ENCODE data around the gene LRRC59. TPM values are rescaled to one million over a fixed set of nuclear protein-coding genes. Genes with fewer than 3 reads are reported as not detected.
"Not testable (repeated sequence)": the region's sequence is repeated elsewhere in the genome, so short reads cannot be mapped to it uniquely, and the experiment has no call there.

The LRRC59 gene
- polyA plus RNA-seq, 1 donor from 2014 or later: 67.2 TPM

DNA sequence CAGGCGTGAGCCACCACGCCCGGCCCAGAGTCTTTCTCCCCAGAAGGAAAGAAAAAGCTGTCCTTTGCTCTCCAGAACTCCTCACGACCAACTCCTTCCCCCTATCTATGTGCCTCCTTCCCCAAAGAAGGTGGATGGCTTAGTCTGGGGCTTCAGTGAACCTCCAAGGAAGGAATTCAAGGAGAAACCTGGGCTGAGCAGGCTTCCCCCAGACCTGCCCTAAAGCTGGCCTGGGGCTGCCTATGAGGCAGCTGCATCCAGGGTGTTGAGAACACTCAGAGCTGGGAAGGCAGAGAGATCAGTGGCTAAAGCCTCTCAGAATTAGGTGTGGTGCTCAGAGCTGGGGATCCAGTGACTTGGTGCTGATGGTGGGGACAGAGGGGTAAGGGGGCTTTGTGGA is 32.5 kb upstream of the LRRC59 start:
- Histone ChIP-seq H3K27ac (ENCODE audit: low read length) (no peak overlapping the region), H3K9me2 (ENCODE audit: insufficient read depth, low read length) (no peaks in the 10 kb centered on the region), H3K4me3 (ENCODE audit: low read length) (no peak overlapping the region), H4K20me1 (ENCODE audit: insufficient read depth) (no peaks in the 10 kb centered on the region), H3K79me2 (replicated peaks; ENCODE audit: insufficient read depth, low read length) (no peaks in the 10 kb centered on the region), H3K27me3 (ENCODE audit: insufficient read depth, low read depth, low read length) (peaks cover 7% of the 10 kb centered on the region), H3K9me3 (ENCODE audit: low read length) (no peaks in the 10 kb centered on the region), H2AFZ (ENCODE audit: low read depth, low read length) (no peak overlapping the region), H3K4me2 (ENCODE audit: low read length) (no peak overlapping the region), H3K9ac (ENCODE audit: low read length) (no peak overlapping the region), H3F3A (ENCODE audit: insufficient read depth, low read length, poor library complexity, severe bottlenecking) (no peaks in the 10 kb centered on the region), H3K36me3 (ENCODE audit: insufficient read depth, low read length) (no peaks in the 10 kb centered on the region)
- TF ChIP-seq CTCF (IDR thresholded peaks at IDR 0.05; ENCODE audit: poor library complexity, severe bottlenecking): no peak
- TF ChIP-seq EP300 (conservative IDR thresholded peaks at IDR 0.05; ENCODE audit: poor library complexity, severe bottlenecking): no peak
- TF ChIP-seq TAF1 (IDR thresholded peaks at IDR 0.05; ENCODE audit: low read depth): no peak
- TF ChIP-seq POLR2AphosphoS5 (IDR thresholded peaks at IDR 0.05): no peak
- no peak for TF ChIP-seq SMC3 (conservative IDR thresholded peaks at IDR 0.05; ENCODE audit: poor library complexity)
- no peak for TF ChIP-seq REST (IDR thresholded peaks at IDR 0.05; ENCODE audit: borderline replicate concordance)
- no peak for TF ChIP-seq MXI1 (conservative IDR thresholded peaks at IDR 0.05; ENCODE audit: poor library complexity, severe bottlenecking)
- no peak for TF ChIP-seq EZH2 (IDR thresholded peaks at IDR 0.05; ENCODE audit: borderline replicate concordance, insufficient read depth, low read length, poor library complexity, severe bottlenecking)
- TF ChIP-seq RAD21 (conservative IDR thresholded peaks at IDR 0.05): no peak

DNA sequence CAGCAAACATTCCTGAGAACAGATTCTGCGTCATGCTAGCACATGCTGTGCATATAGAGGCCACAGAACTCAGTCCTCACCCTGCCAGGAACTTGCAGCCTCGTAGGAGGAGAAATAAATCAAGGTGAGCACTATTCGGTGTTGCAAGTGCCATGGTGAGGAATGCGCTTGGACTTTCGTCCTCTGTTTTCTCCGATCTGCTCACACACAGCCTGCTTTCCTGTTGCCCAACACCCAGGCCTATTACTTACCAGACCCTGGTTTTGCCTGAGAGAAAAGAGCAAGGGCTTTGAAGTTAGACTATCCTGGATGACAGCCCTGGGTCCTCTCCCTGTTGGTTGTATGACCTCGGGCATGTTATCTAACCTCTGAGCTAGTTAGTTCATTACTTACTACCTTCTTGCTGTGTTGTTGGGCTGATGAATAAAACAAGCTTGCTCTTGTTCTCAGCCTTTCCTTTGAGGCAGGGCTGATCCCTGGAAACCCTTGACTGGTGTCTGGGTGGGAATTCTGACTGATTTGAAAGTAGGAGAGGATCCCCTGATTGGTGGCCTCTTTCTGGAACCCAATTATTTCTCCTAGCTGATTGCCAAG is 31.6 kb upstream of the LRRC59 start:
- Histone ChIP-seq H3K36me3 (ENCODE audit: insufficient read depth, low read length) (no peaks in the 10 kb centered on the region), H3K9ac (ENCODE audit: low read length) (no peak overlapping the region), H3K79me2 (replicated peaks; ENCODE audit: insufficient read depth, low read length) (no peaks in the 10 kb centered on the region), H2AFZ (ENCODE audit: low read depth, low read length) (no peak overlapping the region), H3K9me2 (ENCODE audit: insufficient read depth, low read length) (no peaks in the 10 kb centered on the region), H4K20me1 (ENCODE audit: insufficient read depth) (no peaks in the 10 kb centered on the region), H3K9me3 (ENCODE audit: low read length) (no peaks in the 10 kb centered on the region), H3K4me2 (ENCODE audit: low read length) (no peak overlapping the region), H3K27me3 (ENCODE audit: insufficient read depth, low read depth, low read length) (peaks cover 7% of the 10 kb centered on the region), H3K4me3 (ENCODE audit: low read length) (no peak overlapping the region), H3K27ac (ENCODE audit: low read length) (no peak overlapping the region), H3F3A (ENCODE audit: insufficient read depth, low read length, poor library complexity, severe bottlenecking) (no peaks in the 10 kb centered on the region)
- TF ChIP-seq MXI1 (conservative IDR thresholded peaks at IDR 0.05; ENCODE audit: poor library complexity, severe bottlenecking) (no peak), EZH2 (IDR thresholded peaks at IDR 0.05; ENCODE audit: borderline replicate concordance, insufficient read depth, low read length, poor library complexity, severe bottlenecking) (no peak)

GRCh38 chr17:50428126-50428525 is 30.8 kb upstream of the LRRC59 start:
- H3K4me3 ChIP-seq (ENCODE audit: low read length); H3K36me3 ChIP-seq (ENCODE audit: insufficient read depth, low read length); H3K9ac ChIP-seq (ENCODE audit: low read length); H3K4me2 ChIP-seq (ENCODE audit: low read length); H3K79me2 ChIP-seq (replicated peaks; ENCODE audit: insufficient read depth, low read length); H3K27me3 ChIP-seq (ENCODE audit: insufficient read depth, low read depth, low read length); H4K20me1 ChIP-seq (ENCODE audit: insufficient read depth); H3F3A ChIP-seq (ENCODE audit: insufficient read depth, low read length, poor library complexity, severe bottlenecking); H3K9me2 ChIP-seq (ENCODE audit: insufficient read depth, low read length); H3K9me3 ChIP-seq (ENCODE audit: low read length); H2AFZ ChIP-seq (ENCODE audit: low read depth, low read length); H3K27ac ChIP-seq (ENCODE audit: low read length): not testable (repeated sequence)

Measured in neural cell (in vitro differentiated cells).